HG03558 (cell line): ENCODE measurements around the gene MEPCE.

ENCODE experiments used
- ATAC-seq: cut with Tn5 transposase; IDR thresholded peaks from one replicate; pipeline ENCODE4 v1.9.1; 2021; ENCODE audit warnings: moderate number of reproducible peaks; ENCODE audit not compliant: unreplicated experiment; ENCODE audit errors: extremely low read depth

The MEPCE gene

DNA sequence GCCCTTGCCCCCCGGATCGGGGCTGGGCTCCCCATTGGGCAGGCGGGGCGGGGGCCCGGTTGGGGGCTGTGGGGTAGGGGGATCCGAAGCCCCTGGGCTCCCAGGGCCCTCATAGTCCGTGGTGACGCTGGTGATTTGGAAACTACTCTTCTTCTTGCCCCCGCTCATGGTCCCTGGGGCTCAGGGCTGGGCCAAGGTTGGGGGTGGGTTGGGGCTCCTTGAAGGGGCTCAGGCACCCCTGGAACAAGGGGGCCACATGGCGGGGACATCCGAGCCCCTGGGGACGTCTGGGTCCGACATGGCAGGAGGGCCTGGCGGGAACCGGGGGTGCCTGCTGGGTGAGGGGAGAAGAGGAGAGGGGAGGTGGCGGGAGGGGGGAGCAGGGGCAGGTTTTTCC, 48.2 kb downstream of the MEPCE start:
- ATAC-seq: no peak

DNA sequence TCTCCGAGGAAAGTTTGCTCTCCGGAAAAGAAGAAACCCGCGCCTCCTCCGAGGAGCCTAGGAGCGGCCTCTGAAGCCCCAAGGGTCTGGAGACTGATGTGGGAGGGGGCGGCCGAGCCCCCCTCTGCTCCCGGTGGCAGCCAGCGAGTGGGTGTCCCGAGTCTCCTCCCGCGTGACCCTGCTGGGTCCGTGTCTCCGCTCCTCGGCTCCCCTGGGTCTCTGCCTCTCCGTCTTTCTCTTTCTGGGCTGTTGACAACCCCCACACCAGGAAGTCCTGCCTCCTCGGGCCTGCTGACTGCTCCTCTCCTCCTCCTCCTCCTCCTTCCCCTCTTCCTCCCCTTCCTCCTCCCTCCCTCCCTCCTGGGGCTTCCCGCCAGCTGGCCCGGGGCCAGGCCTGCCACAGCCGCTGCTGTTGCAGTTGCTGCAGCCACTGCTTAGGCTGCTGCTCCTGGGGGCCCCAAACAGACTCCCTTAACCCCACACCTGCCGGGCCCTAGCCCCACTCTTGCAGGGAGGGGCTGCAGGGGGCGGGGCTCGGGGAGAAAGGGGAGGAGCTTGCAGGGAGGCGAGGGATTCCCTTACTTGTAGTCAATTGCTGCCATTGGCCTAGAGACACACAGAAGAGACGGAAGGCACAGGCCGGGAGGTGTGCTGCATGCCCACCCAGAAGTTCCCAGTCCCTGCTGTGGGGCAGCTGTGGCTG, 49.5 kb downstream of the MEPCE start, which contains the start of gene TSC22D4:
TSS of gene TSC22D4 (minus strand) at position 257 of the 703 bp plus-strand sequence. CDS start 1,176 bp downstream, outside the sequence.
- no peak for ATAC-seq

DNA sequence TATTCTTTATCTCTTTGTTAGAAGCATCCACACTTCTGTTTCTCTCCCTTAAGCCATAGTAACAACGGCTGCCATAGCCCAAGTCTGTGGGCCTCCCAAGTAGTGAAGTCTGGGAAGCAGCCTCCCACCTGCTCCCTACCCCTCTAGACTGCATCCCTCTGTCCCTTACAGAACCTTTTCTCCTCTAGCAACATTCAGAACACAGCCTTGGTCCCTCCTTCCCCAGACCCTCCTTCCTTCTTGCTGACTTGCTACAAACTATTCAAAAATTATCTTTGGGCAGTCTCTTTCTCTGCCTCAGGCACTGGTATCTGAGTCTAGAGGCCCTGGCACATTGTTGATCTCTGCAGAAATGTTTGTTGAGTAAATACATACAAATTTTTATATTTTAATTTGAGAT, 51.8 kb downstream of the MEPCE start:
- ATAC-seq: no peak

DNA sequence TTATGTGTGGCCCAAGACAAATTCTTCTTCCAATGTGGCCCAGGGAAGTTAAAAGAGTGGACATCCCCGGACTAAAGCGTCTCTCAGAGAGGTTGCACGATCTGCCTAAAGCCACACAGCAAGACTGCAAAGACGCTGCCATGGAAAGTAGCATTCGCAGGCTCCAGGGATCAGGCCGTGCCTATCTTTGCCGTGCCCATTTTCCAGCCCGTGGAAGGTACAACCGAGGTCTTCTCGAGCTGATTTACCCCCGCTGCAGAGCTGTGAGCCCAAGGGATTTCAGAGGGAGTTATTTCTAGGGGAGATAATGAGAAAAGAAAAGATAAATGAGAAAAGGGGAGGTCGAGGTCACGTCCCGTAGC, 53.1 kb downstream of the MEPCE start:
- no peak for ATAC-seq

DNA sequence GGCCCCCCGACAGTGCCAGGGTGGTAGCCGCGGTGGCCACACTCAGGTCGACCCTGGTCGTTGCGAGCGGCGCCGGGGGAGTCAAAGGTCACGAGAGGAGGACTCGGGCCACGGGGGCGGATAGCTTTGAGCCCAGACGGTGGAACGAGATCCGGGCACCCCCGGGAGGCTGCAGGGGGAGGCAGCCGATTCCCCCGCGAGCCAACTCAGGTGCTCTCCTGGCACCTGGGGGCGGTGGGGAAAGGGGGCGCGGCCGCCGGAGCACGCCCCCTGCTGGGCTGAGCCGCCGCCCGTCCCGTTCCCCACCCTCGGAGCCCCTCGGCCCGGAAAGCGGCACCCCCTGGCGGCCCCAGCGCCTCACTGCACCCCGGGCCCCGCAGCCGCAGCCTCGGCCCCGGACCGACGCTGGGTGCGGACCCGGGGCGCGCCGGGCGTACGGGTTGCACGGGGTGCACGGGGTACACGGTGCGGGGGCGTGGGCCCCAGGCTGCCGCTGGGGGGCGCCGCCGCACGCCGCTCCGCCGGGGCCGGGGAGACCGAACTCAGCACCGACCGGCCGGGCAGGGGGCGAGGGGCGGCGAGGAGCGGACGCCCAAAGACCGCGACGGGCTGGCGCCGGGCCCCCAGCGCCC, 53.6 kb downstream of the MEPCE start:
- peak; percentile 41 for ATAC-seq
